ENCODE data around the gene CRYBG3.

Gene CRYBG3

GRCh38 chr3:97889814-97890213 is 68.0 kb downstream of the CRYBG3 start:
- DNase-seq (ENCODE audit: low read depth) = no peak
- no peak for TF ChIP-seq MYC (IDR thresholded peaks at IDR 0.05; ENCODE audit: low read depth, low read length)
- no peak for TF ChIP-seq POLR2A (IDR thresholded peaks at IDR 0.05; ENCODE audit: extremely low read depth, insufficient read length)
- no peak for TF ChIP-seq MAX (IDR thresholded peaks at IDR 0.05; ENCODE audit: low read depth, low read length)
- no peak for TF ChIP-seq CTCF (IDR thresholded peaks at IDR 0.05; ENCODE audit: low read depth, low read length)

GRCh38 chr3:97892852-97893251 is 71.0 kb downstream of the CRYBG3 start:
- TF ChIP-seq CTCF (IDR thresholded peaks at IDR 0.05; ENCODE audit: low read depth, low read length) (no peak), POLR2A (IDR thresholded peaks at IDR 0.05; ENCODE audit: extremely low read depth, insufficient read length) (no peak), MYC (IDR thresholded peaks at IDR 0.05; ENCODE audit: low read depth, low read length) (no peak), MAX (IDR thresholded peaks at IDR 0.05; ENCODE audit: low read depth, low read length) (no peak)
- H3K4me3 ChIP-seq (ENCODE audit: low read depth, low read length) = no peak overlapping the region
- DNase-seq (ENCODE audit: low read depth) = no peak

More at GRCh38 chr3:97889814-97890213, 68.0 kb downstream of the CRYBG3 start:
- H3K4me3 ChIP-seq (ENCODE audit: low read depth, low read length) = no peak overlapping the region

- no peak for DNase-seq (ENCODE audit: low read depth)
- no peak for TF ChIP-seq CTCF (IDR thresholded peaks at IDR 0.05; ENCODE audit: low read depth, low read length)
- no peak for TF ChIP-seq POLR2A (IDR thresholded peaks at IDR 0.05; ENCODE audit: extremely low read depth, insufficient read length)
- no peak for TF ChIP-seq MAX (IDR thresholded peaks at IDR 0.05; ENCODE audit: low read depth, low read length)
- TF ChIP-seq MYC (IDR thresholded peaks at IDR 0.05; ENCODE audit: low read depth, low read length) = no peak
- no peak overlapping the region for H3K4me3 ChIP-seq (ENCODE audit: low read depth, low read length)
Measured at GRCh38 chr3:97895216-97895615, 73.4 kb downstream of the CRYBG3 start.

- no peak for DNase-seq (ENCODE audit: low read depth)
- TF ChIP-seq POLR2A (IDR thresholded peaks at IDR 0.05; ENCODE audit: extremely low read depth, insufficient read length) (no peak), MAX (IDR thresholded peaks at IDR 0.05; ENCODE audit: low read depth, low read length) (no peak), CTCF (IDR thresholded peaks at IDR 0.05; ENCODE audit: low read depth, low read length) (no peak), MYC (IDR thresholded peaks at IDR 0.05; ENCODE audit: low read depth, low read length) (no peak)
- H3K4me3 ChIP-seq (ENCODE audit: low read depth, low read length) = no peak overlapping the region
Measured at GRCh38 chr3:97896129-97896528, 74.3 kb downstream of the CRYBG3 start.

GRCh38 chr3:97896547-97896946 is 74.7 kb downstream of the CRYBG3 start:
- no peak for DNase-seq (ENCODE audit: low read depth)
- no peak overlapping the region for H3K4me3 ChIP-seq (ENCODE audit: low read depth, low read length)
- TF ChIP-seq MYC (IDR thresholded peaks at IDR 0.05; ENCODE audit: low read depth, low read length) (no peak), MAX (IDR thresholded peaks at IDR 0.05; ENCODE audit: low read depth, low read length) (no peak)

- no peak for DNase-seq (ENCODE audit: low read depth)
- no peak for TF ChIP-seq CTCF (IDR thresholded peaks at IDR 0.05; ENCODE audit: low read depth, low read length)
- TF ChIP-seq MYC (IDR thresholded peaks at IDR 0.05; ENCODE audit: low read depth, low read length) = no peak
- TF ChIP-seq MAX (IDR thresholded peaks at IDR 0.05; ENCODE audit: low read depth, low read length) = no peak
- TF ChIP-seq POLR2A (IDR thresholded peaks at IDR 0.05; ENCODE audit: extremely low read depth, insufficient read length) = no peak
- H3K4me3 ChIP-seq (ENCODE audit: low read depth, low read length) = no peak overlapping the region
Measured at GRCh38 chr3:97899331-97899730, 77.5 kb downstream of the CRYBG3 start.
